Activated CD4-positive, alpha-beta T cell treated with anti-CD3 and anti-CD28 coated beads, Interleukin-2, Interleukin-6, amounts not matched to agents 100 ng/mL and 50 ng/mL, durations not matched to agents 16 hours and 8 hours (primary cell): Measurements from ENCODE around the gene CACNA1I.
"Not testable (repeated sequence)": the region's sequence is repeated elsewhere in the genome, so short reads cannot be mapped to it uniquely, and the experiment has no call there.

Experiments used
- DNase-seq: peaks from one replicate; pipeline ENCODE4 v3.0.0-alpha.2; 2020

The CACNA1I gene

DNA sequence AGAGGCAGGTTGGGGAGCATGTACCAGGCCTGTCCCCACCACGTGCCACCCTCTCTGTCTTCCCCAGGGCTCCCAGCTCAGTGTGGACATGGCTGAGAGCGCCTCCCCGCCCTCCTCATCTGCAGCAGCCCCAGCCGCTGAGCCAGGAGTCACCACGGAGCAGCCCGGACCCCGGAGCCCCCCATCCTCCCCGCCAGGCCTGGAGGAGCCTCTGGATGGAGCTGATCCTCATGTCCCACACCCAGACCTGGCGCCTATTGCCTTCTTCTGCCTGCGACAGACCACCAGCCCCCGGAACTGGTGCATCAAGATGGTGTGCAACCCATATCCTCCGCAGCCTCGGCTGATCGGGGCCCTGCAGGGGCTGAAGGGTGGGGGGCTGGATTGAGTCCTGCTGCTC is at the start of gene CACNA1I:
CACNA1I (plus strand) TSS at position 89 of the 400 bp plus-strand sequence; CDS start at position 89, 0 bp downstream.
- DNase-seq, result no peak

- DNase-seq, result not testable (repeated sequence)
Measured at GRCh38 chr22:39521106-39521885, 49.3 kb upstream of the CACNA1I start.

GRCh38 chr22:39522091-39522490 is 48.5 kb upstream of the CACNA1I start:
- DNase-seq, result not testable (repeated sequence)

DNA sequence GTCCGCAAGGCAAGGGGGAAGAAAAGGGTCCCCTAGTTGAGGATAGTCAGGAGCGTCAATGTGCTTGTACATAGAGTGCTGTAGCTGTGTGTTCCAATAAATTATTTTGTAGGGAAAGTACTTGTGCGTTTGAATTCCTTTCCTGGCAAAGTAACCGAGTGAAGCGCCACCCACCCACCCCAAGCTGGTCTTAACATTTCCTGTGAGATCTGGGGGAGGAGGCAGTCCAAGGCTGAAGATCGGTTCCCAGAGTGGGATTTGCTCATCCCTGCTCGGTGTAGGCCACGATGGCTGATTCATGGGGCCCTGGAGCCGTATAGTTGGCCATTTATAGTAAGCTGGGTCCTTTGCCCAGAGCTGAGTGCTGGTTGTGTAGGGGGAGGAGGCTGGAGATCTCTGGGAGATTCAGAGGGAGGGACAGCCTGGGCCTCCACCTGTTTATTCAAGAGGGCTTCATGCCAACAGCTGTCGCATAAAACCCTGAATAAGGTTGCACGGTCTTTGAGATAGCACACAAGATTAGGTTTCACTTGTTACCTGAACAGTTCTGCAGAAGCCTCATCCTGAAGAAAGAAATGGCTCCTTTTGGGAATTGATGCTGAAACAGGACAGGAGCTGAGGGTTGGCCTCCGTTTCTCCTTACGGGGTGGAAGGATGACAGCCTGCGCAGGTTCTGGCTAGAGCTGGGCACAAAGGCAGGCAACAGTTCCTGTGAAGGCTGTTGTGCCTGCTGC is 47.8 kb upstream of the CACNA1I start:
- DNase-seq, result no peak

GRCh38 chr22:39524089-39524752 is 46.3 kb upstream of the CACNA1I start:
- DNase-seq, result no peak

GRCh38 chr22:39524753-39525657 is 45.5 kb upstream of the CACNA1I start:
- DNase-seq, result no peak

DNA sequence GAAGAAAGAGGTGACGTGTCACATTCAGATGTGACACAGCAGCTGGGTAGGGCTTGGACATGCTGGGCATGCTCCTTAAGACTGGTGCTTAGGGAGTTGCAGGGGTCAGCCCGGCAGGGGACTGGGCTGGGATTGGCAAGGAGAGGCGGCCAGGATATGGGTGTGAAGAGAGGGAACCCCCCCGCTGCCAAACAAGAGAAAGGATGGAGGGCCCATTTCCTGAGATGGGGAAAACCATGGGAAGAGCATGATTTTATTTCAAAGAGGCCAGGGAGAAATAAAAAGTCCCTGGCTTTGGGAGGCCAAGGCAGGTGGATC is 44.9 kb upstream of the CACNA1I start:
- no peak for DNase-seq

GRCh38 chr22:39526736-39527171 is 43.8 kb upstream of the CACNA1I start:
- peak; percentile 56 for DNase-seq

DNA sequence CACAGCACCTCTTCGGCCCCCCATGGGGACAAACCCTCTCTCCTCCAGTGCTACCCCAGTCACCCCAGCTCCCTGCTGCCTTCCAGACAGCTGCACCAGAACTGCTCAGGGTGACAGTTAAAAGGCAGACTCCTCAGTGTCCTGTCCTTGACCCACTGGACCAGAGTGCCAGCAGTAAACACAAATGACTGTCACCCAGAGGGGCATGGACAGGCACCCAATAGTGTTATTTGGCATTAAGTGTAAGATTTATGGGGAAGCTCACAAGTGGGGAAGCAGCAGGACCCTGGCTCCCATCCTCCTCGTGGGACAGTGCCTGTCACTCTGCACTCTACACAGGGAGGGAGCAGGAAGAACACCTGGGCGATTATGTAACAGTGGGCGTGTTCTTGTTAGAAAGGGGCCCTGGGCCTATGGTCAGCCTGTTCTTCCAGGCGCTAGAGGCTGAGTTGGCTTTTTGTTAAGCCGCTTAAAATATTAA is 43.0 kb upstream of the CACNA1I start:
- no peak for DNase-seq

- DNase-seq, result no peak
Measured at GRCh38 chr22:39528080-39528661, 42.4 kb upstream of the CACNA1I start.

- peak; percentile 95 for DNase-seq
Measured at GRCh38 chr22:39528681-39529486, 41.7 kb upstream of the CACNA1I start.

DNA sequence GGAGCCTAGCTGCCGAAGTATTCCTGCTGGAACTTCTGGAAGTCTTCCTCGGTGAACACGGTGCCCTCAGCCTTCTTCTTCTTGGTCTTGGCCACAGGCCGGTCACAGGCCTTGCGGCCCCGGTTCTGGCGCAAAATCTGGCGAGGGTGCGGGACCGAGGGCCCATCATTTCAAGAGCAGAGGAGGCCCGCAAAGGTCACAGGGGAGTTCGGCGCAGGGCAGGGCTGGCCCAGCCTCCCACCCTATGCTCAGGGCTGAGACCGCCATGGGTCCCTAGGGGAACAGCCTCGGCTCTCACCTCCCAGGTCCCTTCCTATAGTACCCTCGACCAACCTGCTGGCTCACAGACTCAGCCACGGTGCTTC is 41.1 kb upstream of the CACNA1I start:
- no peak for DNase-seq

DNA sequence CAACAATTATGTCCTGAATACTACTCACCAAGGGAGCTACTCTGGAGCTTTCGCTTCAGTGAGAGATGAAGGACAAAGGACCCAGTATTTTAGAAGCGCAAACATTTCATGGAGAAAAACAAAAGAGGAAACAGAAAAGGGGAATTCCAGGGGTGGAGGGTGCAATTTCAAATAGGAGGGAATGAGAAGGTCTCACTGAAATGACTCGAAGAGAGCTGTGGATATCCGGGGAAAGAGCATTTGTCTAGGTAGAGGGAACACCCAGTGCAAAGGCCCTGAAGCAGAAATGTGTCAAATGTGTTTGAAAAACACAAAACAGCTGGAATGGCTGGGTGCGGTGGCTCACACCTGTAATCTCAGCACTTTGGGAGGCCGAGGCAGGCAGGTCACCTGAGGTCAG is 40.4 kb upstream of the CACNA1I start:
- DNase-seq, result no peak

- peak; percentile 63 for DNase-seq
Measured at GRCh38 chr22:39530692-39531331, 39.7 kb upstream of the CACNA1I start.

DNA sequence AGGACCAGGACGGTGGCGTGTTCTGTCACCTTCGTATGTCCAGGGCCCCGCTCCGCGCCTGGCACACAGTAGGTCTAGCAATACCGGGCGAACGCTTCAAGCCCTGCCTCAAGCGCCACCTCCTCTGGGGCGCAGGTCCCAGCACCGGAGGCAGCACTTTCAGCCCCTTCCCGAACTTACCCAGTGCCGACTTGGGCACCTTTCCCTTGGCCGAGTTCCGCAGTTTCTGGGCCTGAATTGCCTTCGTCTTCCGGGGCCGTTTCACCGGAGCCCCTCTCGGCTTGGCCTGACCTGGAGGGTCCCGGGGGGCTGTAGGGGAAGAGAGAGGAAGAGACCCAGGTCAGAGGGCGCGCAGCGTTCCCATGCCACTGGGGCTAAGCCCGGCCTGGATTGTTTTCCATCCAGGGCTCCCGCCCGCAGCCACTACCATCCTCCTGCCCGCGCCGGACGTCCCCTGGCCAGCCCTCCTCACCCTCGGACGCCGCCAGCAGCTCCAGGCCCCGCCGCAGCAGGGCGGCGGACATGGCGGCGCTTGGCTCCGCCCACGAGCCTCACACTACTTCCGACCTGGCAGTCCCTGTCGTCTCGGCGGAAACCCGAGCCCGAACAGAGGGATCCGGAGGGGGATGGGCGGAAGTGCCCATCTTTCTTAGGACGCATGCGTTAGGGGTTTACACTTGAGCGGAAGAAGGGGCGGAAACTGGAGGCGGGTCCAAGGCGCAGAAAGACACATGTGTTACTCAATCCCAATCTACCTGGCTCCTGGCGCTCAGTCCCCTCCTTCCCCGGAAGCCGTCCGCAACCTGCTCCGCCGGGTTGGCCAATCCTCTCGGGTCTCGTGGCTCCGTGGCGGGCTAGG is 38.1 kb upstream of the CACNA1I start, which contains the start of gene RPS19BP1:
RPS19BP1 (minus strand) TSS at position 534 of the 859 bp plus-strand sequence; CDS start at position 524, 10 bp downstream.
- DNase-seq, result peak; percentile 99

DNA sequence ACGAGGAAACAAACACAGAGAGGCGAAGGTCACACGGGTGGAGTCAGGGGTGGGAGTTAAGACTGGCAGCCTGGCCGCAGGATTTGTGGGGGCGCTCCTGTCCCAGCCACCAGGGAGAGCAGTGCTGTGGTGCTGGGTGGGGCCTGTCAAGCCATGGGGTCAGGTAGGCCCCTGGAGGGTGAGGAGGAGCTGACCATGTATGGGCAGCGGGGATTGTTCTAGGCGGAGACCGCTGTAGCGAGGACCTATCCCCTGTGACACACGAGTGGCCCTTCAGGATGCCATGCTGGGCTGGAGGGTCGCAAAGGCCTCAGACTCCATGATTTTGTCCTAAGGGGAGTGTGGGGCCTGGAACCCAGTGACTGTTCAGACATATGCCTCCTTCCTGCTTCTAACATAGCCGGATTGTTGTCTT is 36.5 kb upstream of the CACNA1I start:
- no peak for DNase-seq

GRCh38 chr22:39534591-39535356 is 35.8 kb upstream of the CACNA1I start:
- DNase-seq, result peak; percentile 87

- no peak for DNase-seq
Measured at GRCh38 chr22:39535357-39535725, 35.2 kb upstream of the CACNA1I start.
